ENCODE measurements around the gene C17orf113. TPM values are rescaled to one million over a fixed set of nuclear protein-coding genes. Genes with fewer than 3 reads are reported as not detected.

C17orf113 gene
- total RNA-seq, 4 donors from 2014 or later: 0.60 to 2.3 (median 1.4) TPM

DNA sequence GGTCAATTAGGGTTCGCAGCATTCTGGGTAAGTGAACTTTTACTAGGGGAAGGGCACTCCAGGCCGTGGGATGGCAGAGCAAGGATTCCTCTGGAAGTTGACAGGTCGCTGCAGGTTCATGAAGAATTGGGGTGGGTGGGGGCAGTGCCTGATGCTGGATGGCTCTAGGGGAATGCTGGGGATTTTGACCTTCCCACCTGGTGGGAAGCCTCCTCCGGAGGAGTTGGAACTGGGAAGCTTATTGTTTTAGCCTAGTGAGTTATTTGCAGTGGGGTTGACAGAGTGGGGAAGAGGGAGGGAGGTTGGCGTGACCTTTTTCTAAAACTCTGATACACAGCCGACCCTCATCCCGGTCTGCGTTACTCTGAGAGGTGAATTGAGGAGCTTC lies 606 bp upstream of the C17orf113 start:
- Histone ChIP-seq H3K4me1 (peaks cover 13% of the 10 kb centered on the region), H3K36me3 (no peaks in the 10 kb centered on the region), H3K27ac (no peak overlapping the region), H3K27me3 (peaks cover 23% of the 10 kb centered on the region), H3K9me3 (no peaks in the 10 kb centered on the region), H3K4me3 (peak overlapping the region; percentile 73)
- 72% methylated on average over 5 of the region's 8 CpGs for WGBS
- DNase-seq (ENCODE audit: low spot score in 2 of 2): no peak
- TF ChIP-seq, protein P1, sequence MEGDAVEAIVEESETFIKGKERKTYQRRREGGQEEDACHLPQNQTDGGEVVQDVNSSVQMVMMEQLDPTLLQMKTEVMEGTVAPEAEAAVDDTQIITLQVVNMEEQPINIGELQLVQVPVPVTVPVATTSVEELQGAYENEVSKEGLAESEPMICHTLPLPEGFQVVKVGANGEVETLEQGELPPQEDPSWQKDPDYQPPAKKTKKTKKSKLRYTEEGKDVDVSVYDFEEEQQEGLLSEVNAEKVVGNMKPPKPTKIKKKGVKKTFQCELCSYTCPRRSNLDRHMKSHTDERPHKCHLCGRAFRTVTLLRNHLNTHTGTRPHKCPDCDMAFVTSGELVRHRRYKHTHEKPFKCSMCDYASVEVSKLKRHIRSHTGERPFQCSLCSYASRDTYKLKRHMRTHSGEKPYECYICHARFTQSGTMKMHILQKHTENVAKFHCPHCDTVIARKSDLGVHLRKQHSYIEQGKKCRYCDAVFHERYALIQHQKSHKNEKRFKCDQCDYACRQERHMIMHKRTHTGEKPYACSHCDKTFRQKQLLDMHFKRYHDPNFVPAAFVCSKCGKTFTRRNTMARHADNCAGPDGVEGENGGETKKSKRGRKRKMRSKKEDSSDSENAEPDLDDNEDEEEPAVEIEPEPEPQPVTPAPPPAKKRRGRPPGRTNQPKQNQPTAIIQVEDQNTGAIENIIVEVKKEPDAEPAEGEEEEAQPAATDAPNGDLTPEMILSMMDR (IDR thresholded peaks at IDR 0.05): no peak
- TF ChIP-seq POLR2A (IDR thresholded peaks at IDR 0.05) (no peak), EP300 (IDR thresholded peaks at IDR 0.05) (no peak), POLR2AphosphoS5 (IDR thresholded peaks at IDR 0.05) (no peak)

DNA sequence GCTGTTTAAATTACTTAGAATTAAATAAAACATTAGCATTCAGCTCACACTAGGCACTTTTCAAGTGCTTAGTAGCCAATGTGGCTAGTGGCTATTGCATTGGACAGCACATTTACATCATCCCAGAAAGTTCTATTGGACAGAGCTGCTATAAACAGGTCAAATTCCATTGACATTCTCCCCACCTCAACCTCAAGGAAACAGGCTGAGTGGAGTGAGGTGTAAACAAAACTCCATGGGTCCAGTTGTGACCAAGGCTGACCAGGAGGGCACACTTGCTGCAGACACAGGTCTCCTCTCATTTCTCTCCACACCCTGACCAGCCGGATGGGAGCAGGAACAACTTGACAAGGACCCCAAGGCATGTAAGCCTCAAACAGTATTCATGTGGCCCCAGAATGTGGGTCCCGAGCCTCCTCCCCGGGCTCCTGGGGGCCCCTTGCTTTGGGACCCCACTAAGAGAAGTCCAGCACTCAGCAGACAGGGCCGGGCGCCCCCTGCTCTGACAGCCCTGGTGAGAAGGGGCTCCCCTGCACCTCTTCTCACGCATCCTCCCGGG lies 488 bp downstream of the C17orf113 start:
- Histone ChIP-seq H3K9me3 (no peaks in the 10 kb centered on the region), H3K27ac (no peak overlapping the region), H3K36me3 (no peaks in the 10 kb centered on the region), H3K4me1 (peaks cover 13% of the 10 kb centered on the region), H3K4me3 (peak overlapping the region; percentile 73), H3K27me3 (peaks cover 20% of the 10 kb centered on the region)
- TF ChIP-seq POLR2AphosphoS5 (IDR thresholded peaks at IDR 0.05) (no peak), EP300 (IDR thresholded peaks at IDR 0.05) (no peak), POLR2A (IDR thresholded peaks at IDR 0.05) (no peak)
- TF ChIP-seq, protein P1 (IDR thresholded peaks at IDR 0.05): no peak
- 0% methylated on average over 5 of the region's 7 CpGs for WGBS
- no peak for DNase-seq (ENCODE audit: low spot score in 2 of 2)

DNA sequence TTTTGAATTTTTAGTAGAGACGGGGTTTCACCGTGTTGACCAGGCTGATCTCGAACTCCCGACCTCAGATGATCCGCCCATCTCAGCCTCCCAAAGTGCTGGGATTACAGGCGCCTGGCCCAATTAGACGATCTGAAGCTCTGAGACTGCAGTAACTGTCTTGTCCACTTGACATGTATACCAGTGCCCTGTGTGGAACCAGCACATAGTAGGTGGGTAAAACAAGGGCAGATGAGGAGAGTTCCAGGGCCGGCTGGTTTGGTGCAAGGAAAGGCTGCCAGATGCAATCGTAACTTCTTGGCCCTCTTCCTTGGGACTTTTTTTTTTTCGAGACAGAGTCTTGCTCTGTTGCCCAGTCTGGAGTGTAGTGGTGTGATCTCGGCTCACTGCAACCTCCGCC lies 3.1 kb downstream of the C17orf113 start:
- Histone ChIP-seq H3K4me3 (no peak overlapping the region), H3K36me3 (no peaks in the 10 kb centered on the region), H3K4me1 (peaks cover 13% of the 10 kb centered on the region), H3K27ac (no peak overlapping the region), H3K27me3 (no peaks in the 10 kb centered on the region), H3K9me3 (no peaks in the 10 kb centered on the region)
- WGBS: 89% methylated on average over 12 of the region's 12 CpGs
- TF ChIP-seq EP300 (IDR thresholded peaks at IDR 0.05) (no peak), POLR2A (IDR thresholded peaks at IDR 0.05) (no peak), POLR2AphosphoS5 (IDR thresholded peaks at IDR 0.05) (no peak)
- TF ChIP-seq, protein P1 (IDR thresholded peaks at IDR 0.05): no peak
- no peak for DNase-seq (ENCODE audit: low spot score in 2 of 2)

DNA sequence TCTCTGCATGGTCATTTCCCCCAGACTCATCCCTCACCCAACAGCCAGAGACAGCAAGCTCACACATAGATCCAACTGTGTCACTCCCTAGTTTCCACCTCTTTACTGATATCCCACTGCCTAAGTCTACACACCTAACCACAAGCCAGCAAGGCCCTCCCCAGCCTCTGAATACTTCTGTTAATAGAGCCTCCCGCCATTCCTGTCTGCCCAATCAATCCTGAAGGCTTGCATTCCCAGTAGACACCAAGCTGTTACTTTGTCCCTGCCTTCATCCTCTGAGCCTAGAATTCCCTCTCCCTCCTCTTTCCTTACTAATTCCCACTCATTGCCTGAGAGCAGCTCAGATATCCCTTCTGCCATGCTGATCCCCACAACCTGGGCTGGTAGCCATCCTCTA lies 4.7 kb downstream of the C17orf113 start:
- no peaks in the 10 kb centered on the region for H3K27me3 ChIP-seq
- WGBS: 86% methylated on average over 1 of the region's 1 CpG
- peaks cover 10% of the 10 kb centered on the region for H3K4me1 ChIP-seq
- H3K4me3 ChIP-seq: no peak overlapping the region
- no peaks in the 10 kb centered on the region for H3K36me3 ChIP-seq
- H3K9me3 ChIP-seq: no peaks in the 10 kb centered on the region
- no peak overlapping the region for H3K27ac ChIP-seq
- no peak for TF ChIP-seq POLR2A (IDR thresholded peaks at IDR 0.05)
- TF ChIP-seq EP300 (IDR thresholded peaks at IDR 0.05): no peak
- TF ChIP-seq, protein P1 (IDR thresholded peaks at IDR 0.05): no peak
- no peak for TF ChIP-seq POLR2AphosphoS5 (IDR thresholded peaks at IDR 0.05)
- DNase-seq (ENCODE audit: low spot score in 2 of 2): no peak

DNA sequence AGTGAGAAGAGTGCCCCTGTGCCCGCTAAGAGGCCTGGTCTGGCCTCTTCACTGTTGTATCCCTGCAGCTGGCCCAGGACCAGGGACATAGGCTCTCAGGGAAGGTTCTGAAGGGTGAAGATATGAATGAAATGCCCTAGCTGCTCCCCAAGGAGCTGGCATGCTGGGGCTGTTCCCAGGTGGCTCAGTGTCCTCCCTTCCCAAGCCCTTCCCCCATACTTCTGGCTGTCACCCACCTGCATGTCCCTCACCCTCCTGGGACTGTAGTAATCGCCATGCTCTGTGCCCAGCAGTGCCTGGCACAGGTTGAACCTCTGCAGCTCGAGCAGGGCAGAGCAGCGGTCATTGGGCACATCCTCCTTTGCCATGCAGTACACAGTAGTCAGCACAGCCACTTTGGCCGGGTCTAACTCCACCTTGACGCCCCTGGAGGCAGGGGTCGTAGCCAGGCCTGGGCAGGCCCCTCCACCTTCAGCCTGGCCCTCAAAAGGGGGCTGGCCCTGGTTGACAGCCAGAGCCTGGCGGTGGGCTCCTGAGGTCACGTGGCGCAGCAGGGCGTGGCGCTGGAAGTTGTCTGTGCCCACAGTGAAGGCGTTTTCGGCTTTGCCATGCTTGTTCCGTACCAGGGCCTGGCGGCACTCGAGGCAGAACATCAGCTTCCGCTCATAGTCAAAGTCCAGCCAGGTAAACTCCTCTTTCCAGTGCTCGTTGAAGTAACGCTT lies 7.6 kb downstream of the C17orf113 start:
- Histone ChIP-seq H3K36me3 (no peaks in the 10 kb centered on the region), H3K27me3 (no peaks in the 10 kb centered on the region), H3K27ac (no peak overlapping the region), H3K4me3 (no peak overlapping the region), H3K4me1 (no peaks in the 10 kb centered on the region), H3K9me3 (no peaks in the 10 kb centered on the region)
- TF ChIP-seq POLR2A (IDR thresholded peaks at IDR 0.05) (no peak), EP300 (IDR thresholded peaks at IDR 0.05) (no peak), POLR2AphosphoS5 (IDR thresholded peaks at IDR 0.05) (no peak)
- TF ChIP-seq, protein P1 (IDR thresholded peaks at IDR 0.05): no peak
- 83% methylated on average over 13 of the region's 20 CpGs for WGBS
- DNase-seq (ENCODE audit: low spot score in 2 of 2): no peak

Measured in suprapubic skin (tissue), 4 donors.